Measurements from ENCODE around the gene DHX15. TPM values are rescaled to one million over a fixed set of nuclear protein-coding genes. Genes with fewer than 3 reads are reported as not detected.

DHX15 gene
- total and polyA plus RNA-seq, 2 experiments from 2014 or later = 226 to 372 TPM

DNA sequence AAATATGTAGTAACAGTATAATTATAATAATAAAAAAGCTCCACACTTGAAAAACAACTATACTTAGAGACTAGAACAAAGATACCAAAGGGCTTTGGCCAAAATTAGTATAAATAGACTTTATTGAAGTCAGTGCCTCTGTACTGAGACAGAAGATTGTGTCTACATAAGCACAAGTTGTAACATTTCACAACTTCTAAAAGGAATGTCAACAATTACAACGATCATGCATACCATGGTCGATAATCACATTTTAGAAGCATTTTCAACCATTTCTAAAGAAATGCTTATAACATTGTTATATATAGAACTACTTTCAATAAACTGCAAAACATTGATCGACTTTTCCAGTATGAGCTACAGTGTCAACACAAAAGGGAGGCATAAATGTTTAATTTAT lies 57.0 kb downstream of the DHX15 start (continued):
- TF ChIP-seq, protein P1, sequence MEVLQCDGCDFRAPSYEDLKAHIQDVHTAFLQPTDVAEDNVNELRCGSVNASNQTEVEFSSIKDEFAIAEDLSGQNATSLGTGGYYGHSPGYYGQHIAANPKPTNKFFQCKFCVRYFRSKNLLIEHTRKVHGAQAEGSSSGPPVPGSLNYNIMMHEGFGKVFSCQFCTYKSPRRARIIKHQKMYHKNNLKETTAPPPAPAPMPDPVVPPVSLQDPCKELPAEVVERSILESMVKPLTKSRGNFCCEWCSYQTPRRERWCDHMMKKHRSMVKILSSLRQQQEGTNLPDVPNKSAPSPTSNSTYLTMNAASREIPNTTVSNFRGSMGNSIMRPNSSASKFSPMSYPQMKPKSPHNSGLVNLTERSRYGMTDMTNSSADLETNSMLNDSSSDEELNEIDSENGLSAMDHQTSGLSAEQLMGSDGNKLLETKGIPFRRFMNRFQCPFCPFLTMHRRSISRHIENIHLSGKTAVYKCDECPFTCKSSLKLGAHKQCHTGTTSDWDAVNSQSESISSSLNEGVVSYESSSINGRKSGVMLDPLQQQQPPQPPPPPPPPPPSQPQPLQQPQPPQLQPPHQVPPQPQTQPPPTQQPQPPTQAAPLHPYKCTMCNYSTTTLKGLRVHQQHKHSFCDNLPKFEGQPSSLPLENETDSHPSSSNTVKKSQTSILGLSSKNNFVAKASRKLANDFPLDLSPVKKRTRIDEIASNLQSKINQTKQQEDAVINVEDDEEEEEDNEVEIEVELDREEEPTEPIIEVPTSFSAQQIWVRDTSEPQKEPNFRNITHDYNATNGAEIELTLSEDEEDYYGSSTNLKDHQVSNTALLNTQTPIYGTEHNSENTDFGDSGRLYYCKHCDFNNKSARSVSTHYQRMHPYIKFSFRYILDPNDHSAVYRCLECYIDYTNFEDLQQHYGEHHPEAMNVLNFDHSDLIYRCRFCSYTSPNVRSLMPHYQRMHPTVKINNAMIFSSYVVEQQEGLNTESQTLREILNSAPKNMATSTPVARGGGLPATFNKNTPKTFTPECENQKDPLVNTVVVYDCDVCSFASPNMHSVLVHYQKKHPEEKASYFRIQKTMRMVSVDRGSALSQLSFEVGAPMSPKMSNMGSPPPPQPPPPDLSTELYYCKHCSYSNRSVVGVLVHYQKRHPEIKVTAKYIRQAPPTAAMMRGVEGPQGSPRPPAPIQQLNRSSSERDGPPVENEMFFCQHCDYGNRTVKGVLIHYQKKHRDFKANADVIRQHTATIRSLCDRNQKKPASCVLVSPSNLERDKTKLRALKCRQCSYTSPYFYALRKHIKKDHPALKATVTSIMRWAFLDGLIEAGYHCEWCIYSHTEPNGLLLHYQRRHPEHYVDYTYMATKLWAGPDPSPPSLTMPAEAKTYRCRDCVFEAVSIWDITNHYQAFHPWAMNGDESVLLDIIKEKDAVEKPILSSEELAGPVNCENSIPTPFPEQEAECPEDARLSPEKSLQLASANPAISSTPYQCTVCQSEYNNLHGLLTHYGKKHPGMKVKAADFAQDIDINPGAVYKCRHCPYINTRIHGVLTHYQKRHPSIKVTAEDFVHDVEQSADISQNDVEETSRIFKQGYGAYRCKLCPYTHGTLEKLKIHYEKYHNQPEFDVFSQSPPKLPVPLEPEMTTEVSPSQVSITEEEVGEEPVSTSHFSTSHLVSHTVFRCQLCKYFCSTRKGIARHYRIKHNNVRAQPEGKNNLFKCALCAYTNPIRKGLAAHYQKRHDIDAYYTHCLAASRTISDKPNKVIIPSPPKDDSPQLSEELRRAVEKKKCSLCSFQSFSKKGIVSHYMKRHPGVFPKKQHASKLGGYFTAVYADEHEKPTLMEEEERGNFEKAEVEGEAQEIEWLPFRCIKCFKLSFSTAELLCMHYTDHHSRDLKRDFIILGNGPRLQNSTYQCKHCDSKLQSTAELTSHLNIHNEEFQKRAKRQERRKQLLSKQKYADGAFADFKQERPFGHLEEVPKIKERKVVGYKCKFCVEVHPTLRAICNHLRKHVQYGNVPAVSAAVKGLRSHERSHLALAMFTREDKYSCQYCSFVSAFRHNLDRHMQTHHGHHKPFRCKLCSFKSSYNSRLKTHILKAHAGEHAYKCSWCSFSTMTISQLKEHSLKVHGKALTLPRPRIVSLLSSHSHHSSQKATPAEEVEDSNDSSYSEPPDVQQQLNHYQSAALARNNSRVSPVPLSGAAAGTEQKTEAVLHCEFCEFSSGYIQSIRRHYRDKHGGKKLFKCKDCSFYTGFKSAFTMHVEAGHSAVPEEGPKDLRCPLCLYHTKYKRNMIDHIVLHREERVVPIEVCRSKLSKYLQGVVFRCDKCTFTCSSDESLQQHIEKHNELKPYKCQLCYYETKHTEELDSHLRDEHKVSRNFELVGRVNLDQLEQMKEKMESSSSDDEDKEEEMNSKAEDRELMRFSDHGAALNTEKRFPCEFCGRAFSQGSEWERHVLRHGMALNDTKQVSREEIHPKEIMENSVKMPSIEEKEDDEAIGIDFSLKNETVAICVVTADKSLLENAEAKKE (CRISPR knock-in tag; IDR thresholded peaks at IDR 0.05) = no peak
- TF ChIP-seq EZH2phosphoT487 (IDR thresholded peaks at IDR 0.05; ENCODE audit: unreplicated experiment) (no peak), JUNB (IDR thresholded peaks at IDR 0.05; ENCODE audit: unreplicated experiment) (no peak)

DNA sequence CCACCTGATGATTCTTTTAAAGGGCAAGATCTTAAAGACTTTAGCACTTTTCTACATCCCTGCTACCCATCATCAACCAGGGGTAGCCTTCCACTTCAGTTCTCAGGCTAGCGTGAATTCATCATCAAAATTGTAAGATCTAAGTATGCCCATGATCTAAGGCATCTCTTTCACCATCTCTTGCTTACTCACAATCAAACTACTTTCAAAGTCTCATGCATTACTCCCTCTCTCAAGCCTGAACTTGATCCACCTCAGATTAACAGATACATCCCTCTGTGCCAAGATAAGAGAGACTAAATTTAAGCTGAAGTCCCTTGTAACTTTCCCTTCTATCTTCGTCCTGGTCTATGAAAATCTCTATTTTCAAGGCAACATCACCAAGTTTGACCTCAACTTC lies 62.8 kb downstream of the DHX15 start:
- DNase-seq (ENCODE audit: low spot score) (no peak), ATAC-seq (no peak)
- Histone ChIP-seq H3K27ac (ENCODE audit: low read depth) (peak overlapping the region; percentile 42; the same call in 1 of the 2 replicates), H3K27me3 (ENCODE audit: insufficient read depth) (no peaks in the 10 kb centered on the region), H2AFZ (no peak overlapping the region), H3K36me3 (ENCODE audit: insufficient read depth) (peaks cover 9% of the 10 kb centered on the region), H3F3A (replicated peaks; ENCODE audit: low read depth) (no peaks in the 10 kb centered on the region), H3K9me2 (ENCODE audit: insufficient read depth) (no peaks in the 10 kb centered on the region), H3K79me2 (replicated peaks; ENCODE audit: insufficient read depth) (peaks cover 73% of the 10 kb centered on the region), H3K4me2 (no peak overlapping the region), H3K4me1 (ENCODE audit: insufficient read depth) (peaks cover 27% of the 10 kb centered on the region), H4K20me1 (replicated peaks; ENCODE audit: insufficient read depth) (peaks cover 8% of the 10 kb centered on the region), H3K4me3 (no peak overlapping the region)
- Mint-ChIP-seq H3K27ac (no peak overlapping the region), H3K4me3 (no peak overlapping the region), H3K27me3 (ENCODE audit: insufficient read depth, low read depth, poor library complexity) (peaks cover 9% of the 10 kb centered on the region), H3K36me3 (ENCODE audit: low read depth) (peaks cover 47% of the 10 kb centered on the region; the same call in 2 of the 3 replicates), H3K9me3 (no peaks in the 10 kb centered on the region), H3K4me1 (peaks cover 24% of the 10 kb centered on the region)
- TF ChIP-seq JUNB (IDR thresholded peaks at IDR 0.05; ENCODE audit: unreplicated experiment) (no peak), CREB1 (CRISPR knock-in tag; IDR thresholded peaks at IDR 0.05; ENCODE audit: low read depth) (no peak), EZH2 (IDR thresholded peaks at IDR 0.05; ENCODE audit: low read depth, unreplicated experiment) (no peak), NANOG (IDR thresholded peaks at IDR 0.05; ENCODE audit: borderline replicate concordance) (no peak)
- TF ChIP-seq, protein P2, sequence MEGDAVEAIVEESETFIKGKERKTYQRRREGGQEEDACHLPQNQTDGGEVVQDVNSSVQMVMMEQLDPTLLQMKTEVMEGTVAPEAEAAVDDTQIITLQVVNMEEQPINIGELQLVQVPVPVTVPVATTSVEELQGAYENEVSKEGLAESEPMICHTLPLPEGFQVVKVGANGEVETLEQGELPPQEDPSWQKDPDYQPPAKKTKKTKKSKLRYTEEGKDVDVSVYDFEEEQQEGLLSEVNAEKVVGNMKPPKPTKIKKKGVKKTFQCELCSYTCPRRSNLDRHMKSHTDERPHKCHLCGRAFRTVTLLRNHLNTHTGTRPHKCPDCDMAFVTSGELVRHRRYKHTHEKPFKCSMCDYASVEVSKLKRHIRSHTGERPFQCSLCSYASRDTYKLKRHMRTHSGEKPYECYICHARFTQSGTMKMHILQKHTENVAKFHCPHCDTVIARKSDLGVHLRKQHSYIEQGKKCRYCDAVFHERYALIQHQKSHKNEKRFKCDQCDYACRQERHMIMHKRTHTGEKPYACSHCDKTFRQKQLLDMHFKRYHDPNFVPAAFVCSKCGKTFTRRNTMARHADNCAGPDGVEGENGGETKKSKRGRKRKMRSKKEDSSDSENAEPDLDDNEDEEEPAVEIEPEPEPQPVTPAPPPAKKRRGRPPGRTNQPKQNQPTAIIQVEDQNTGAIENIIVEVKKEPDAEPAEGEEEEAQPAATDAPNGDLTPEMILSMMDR (conservative IDR thresholded peaks at IDR 0.05; ENCODE audit: low read depth in 2 of 2) = no peak
- TF ChIP-seq, protein P3, sequence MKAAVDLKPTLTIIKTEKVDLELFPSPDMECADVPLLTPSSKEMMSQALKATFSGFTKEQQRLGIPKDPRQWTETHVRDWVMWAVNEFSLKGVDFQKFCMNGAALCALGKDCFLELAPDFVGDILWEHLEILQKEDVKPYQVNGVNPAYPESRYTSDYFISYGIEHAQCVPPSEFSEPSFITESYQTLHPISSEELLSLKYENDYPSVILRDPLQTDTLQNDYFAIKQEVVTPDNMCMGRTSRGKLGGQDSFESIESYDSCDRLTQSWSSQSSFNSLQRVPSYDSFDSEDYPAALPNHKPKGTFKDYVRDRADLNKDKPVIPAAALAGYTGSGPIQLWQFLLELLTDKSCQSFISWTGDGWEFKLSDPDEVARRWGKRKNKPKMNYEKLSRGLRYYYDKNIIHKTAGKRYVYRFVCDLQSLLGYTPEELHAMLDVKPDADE (IDR thresholded peaks at IDR 0.05) = no peak

All from GM23338 (cell line).